ENCODE results near the gene PPP1R13B.

Gene PPP1R13B

GRCh38 chr14:103749860-103750259 lies 97.5 kb downstream of the PPP1R13B start:
- no peak for TF ChIP-seq CTCF (IDR thresholded peaks at IDR 0.05; ENCODE audit: low read depth, low read length)
- no peaks in the 10 kb centered on the region for H3K4me1 ChIP-seq
- no peak for DNase-seq
- H3K9me3 ChIP-seq, result no peaks in the 10 kb centered on the region
- no peak overlapping the region for H3K4me3 ChIP-seq (ENCODE audit: low read depth, low read length)
- no peaks in the 10 kb centered on the region for H3K27me3 ChIP-seq
- H3K36me3 ChIP-seq, result peaks cover 92% of the 10 kb centered on the region

DNA sequence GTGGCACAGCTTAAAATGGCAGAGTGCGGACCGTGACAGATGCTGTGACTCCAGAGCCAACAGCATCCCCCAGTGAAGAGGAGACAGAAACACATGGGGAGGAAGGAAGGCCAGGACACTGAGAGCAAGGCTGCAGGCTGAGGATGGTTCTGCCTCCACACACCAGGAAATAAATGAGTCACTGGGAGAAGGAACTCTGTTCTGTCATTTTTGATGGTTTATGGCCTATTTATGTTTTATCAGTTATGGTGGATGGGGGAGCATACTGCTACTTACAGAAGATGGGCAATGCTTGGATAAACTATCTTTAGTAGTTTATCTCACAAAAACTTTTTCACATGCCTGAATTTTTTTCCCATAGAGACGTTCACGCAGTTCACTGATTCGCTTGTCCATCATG lies 97.9 kb downstream of the PPP1R13B start:
- Histone ChIP-seq H3K9me3 (no peaks in the 10 kb centered on the region), H3K4me3 (ENCODE audit: low read depth, low read length) (no peak overlapping the region), H3K36me3 (peaks cover 95% of the 10 kb centered on the region), H3K27me3 (no peaks in the 10 kb centered on the region), H3K4me1 (no peaks in the 10 kb centered on the region)
- no peak for TF ChIP-seq CTCF (IDR thresholded peaks at IDR 0.05; ENCODE audit: low read depth, low read length)
- DNase-seq, result no peak

DNA sequence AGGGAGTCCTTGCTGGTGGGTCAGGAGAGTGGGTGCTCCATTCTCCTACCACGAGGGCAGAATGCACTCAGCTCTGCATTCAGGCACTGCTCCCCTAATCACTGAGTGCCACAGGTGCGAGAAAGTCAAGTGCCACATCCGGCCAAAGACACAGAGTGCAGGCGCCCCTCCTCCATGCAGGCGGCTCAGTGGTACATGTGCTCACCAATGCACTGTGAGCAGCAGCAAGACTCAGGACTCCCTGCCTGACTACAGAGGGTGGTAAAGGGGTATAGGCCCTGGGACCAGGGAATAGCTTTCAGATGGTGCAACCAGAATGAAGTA lies 98.9 kb downstream of the PPP1R13B start:
- H3K36me3 ChIP-seq, result peaks cover 94% of the 10 kb centered on the region
- no peak for TF ChIP-seq CTCF (IDR thresholded peaks at IDR 0.05; ENCODE audit: low read depth, low read length)
- H3K27me3 ChIP-seq, result no peaks in the 10 kb centered on the region
- no peaks in the 10 kb centered on the region for H3K4me1 ChIP-seq
- DNase-seq, result no peak
- no peaks in the 10 kb centered on the region for H3K9me3 ChIP-seq
- H3K4me3 ChIP-seq (ENCODE audit: low read depth, low read length), result no peak overlapping the region

DNA sequence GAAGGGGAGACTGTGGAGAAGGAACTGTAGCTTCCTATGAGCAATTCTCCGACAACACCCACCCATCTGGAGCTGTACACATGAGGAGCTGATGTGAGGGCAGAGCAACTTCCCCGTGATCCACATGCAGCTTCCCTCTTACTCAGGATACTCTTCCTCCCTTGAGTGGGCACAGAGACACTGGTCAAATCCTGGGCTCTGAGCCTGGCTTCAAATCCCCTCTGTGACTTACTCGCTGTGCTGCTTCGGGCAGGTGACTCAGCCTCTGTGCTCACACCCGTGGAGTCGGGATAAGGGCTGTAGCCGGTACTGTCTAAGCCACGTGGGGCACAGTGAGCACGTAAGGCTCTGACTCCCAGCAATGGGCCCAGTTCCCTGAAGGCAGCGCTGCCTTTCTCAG lies 100.7 kb downstream of the PPP1R13B start:
- no peaks in the 10 kb centered on the region for H3K9me3 ChIP-seq
- DNase-seq, result no peak
- no peak overlapping the region for H3K4me3 ChIP-seq (ENCODE audit: low read depth, low read length)
- H3K4me1 ChIP-seq, result no peaks in the 10 kb centered on the region
- H3K36me3 ChIP-seq, result peaks cover 93% of the 10 kb centered on the region
- TF ChIP-seq CTCF (IDR thresholded peaks at IDR 0.05; ENCODE audit: low read depth, low read length), result no peak
- no peaks in the 10 kb centered on the region for H3K27me3 ChIP-seq

DNA sequence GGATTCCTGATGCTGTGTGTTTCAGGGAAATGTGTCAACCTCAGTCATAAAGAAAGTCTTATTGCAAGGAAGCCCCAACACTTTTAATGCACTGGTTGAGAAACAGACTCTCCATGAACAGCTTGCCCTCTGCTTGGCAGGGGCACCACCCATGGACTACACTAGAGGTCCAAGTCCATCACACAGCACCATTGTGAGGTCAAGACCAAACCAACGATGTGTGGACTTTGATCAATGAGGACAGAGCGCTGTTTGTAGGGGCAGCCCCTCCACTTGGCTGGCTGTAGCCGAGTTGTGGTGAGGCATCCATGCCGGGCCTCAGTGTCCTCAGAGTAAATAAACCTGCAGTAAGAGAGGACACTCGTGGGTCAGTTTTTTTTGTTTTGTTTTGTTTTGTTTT lies 102.0 kb downstream of the PPP1R13B start:
- Histone ChIP-seq H3K36me3 (peaks cover 93% of the 10 kb centered on the region), H3K4me1 (no peaks in the 10 kb centered on the region), H3K4me3 (ENCODE audit: low read depth, low read length) (no peak overlapping the region), H3K9me3 (no peaks in the 10 kb centered on the region), H3K27me3 (no peaks in the 10 kb centered on the region)
- no peak for DNase-seq
- no peak for TF ChIP-seq CTCF (IDR thresholded peaks at IDR 0.05; ENCODE audit: low read depth, low read length)

DNA sequence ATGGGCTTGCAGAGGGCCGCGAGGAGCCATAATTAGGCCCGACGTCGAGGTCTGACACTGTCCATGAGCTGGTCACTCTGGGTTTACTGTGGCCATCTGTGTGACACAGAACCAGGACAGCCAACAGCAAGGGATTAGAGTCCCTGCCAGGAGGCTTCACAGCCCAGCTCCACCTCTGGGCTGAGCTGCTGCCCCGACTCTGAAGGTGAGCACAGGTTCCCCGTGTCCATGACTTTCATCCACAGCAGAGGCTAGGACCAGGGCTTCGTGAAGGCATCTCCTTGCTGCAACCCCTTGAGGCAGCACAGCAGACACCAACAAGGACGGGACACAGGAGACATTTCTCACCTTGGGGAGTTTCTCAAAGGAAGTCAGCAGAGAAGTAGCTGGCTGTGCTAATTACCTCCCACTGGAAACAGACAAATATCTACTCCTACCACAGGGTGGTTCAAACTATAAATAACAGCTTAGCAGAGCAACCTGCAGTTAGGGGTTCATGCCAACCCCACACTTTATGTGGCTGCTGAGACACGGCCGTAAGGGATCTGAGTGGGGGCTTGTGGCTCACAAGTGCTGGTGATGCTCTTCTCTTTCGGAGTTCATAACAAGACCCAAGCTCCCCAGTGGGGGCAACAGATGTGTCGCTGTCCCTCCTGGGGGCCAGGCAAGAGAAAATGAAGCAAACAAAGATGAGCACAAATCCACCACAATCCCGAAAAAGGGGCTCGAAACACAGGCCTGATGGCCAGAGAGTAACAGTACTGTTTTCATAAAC lies 102.6 kb downstream of the PPP1R13B start:
- no peak for TF ChIP-seq CTCF (IDR thresholded peaks at IDR 0.05; ENCODE audit: low read depth, low read length)
- no peak for DNase-seq
- peaks cover 93% of the 10 kb centered on the region for H3K36me3 ChIP-seq
- H3K27me3 ChIP-seq, result no peaks in the 10 kb centered on the region
- no peaks in the 10 kb centered on the region for H3K9me3 ChIP-seq
- no peak overlapping the region for H3K4me3 ChIP-seq (ENCODE audit: low read depth, low read length)
- no peaks in the 10 kb centered on the region for H3K4me1 ChIP-seq

All from BE2C (cell line).